Measurements from ENCODE around the gene KIF18A.
"Not testable (repeated sequence)": the region's sequence is repeated elsewhere in the genome, so short reads cannot be mapped to it uniquely, and the experiment has no call there.

KIF18A gene

DNA sequence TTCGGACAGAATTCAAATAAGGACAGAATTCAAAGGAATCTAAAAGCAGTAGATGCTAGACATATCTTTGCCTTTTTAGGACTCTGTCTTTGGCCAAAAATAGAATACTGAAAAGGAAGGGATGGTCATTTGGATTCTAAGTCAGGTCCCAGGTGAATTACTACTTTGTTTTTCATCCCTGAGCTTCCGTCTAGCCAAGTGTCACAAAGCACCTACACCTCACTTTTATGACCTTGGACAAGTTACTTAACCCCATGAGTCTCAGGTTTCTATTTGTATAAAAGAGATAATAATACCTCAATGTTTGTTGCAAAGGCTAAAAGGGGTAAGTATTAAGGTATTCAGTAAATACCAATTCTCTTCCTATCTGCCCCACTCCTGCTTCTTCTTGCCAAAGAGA lies 7.3 kb downstream of the KIF18A start:
- DNase-seq (ENCODE audit: low read depth in 1 of 2, low spot score in 1 of 2) = no peak
- no peak for TF ChIP-seq JUND (IDR thresholded peaks at IDR 0.05; ENCODE audit: low read depth)
- in situ Hi-C loops (cut with HindIII; ENCODE audit: low pct_unique_long_range_greater_than_20kb, low sequenced_read_pairs) = no loop called here

DNA sequence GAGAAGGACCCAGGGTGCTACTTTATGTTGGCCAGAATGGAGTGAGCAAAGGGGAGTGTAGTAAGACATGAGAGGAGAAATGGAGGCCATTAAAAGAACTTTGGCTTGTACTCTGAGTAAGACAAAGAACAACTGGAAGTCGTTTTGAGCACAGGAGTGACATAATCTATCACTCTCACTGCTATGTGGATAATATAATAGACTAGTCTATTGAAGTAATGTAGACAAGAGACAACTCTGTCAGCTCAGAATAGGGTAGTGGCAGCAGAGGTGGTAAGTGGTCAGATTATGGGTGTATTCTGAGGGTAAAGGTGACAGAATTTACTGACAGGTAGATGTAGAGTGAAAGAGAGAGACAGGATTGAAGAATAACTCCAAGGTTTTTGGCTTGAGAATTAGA lies 8.2 kb downstream of the KIF18A start:
- in situ Hi-C loops (cut with HindIII; ENCODE audit: low pct_unique_long_range_greater_than_20kb, low sequenced_read_pairs) = no loop called here
- no peak for TF ChIP-seq JUND (IDR thresholded peaks at IDR 0.05; ENCODE audit: low read depth)
- DNase-seq (ENCODE audit: low read depth in 1 of 2, low spot score in 1 of 2) = no peak

DNA sequence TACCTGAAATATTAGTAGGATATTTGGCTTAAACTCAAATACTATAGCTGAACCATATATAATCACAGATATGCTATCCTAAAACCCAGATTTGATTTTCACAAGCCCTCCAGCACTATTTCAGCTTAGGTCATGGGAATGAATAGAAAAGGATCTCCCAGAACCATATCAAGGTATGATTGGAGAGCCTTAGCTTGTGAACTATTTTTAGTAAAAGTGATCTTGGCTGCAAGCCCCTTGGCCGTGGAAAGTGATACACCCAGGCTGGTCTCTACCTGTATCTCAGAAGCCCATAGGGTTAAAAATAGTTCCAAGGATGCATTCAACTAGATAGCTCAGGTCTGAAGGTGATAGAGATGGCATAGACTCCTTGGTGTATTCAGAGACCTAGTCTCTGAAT lies 9.7 kb downstream of the KIF18A start:
- DNase-seq (ENCODE audit: low read depth in 1 of 2, low spot score in 1 of 2) = no peak
- in situ Hi-C loops (cut with HindIII; ENCODE audit: low pct_unique_long_range_greater_than_20kb, low sequenced_read_pairs) = no loop called here
- TF ChIP-seq JUND (IDR thresholded peaks at IDR 0.05; ENCODE audit: low read depth) = no peak

DNA sequence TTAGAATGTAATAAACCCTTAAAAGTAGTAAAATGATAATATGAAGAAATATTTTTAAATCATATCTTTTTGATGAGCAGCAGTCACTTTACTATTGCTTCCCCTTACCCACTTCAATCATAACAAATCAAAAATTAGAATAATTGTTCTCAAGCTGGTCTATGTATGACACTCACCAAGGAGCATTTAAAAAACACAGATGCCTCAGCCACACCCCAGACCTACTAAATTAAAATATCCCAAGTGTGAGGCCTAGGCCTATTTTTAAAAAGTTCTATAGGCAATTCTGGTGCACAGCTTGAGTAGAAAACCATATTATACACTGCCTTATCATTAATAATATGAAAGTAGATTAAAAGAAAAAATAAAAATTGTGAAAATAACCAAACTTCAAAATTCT lies 15.2 kb downstream of the KIF18A start:
- DNase-seq (ENCODE audit: low read depth in 1 of 2, low spot score in 1 of 2) = no peak
- no peak for TF ChIP-seq JUND (IDR thresholded peaks at IDR 0.05; ENCODE audit: low read depth)
- in situ Hi-C loops (cut with HindIII; ENCODE audit: low pct_unique_long_range_greater_than_20kb, low sequenced_read_pairs) = no loop called here

DNA sequence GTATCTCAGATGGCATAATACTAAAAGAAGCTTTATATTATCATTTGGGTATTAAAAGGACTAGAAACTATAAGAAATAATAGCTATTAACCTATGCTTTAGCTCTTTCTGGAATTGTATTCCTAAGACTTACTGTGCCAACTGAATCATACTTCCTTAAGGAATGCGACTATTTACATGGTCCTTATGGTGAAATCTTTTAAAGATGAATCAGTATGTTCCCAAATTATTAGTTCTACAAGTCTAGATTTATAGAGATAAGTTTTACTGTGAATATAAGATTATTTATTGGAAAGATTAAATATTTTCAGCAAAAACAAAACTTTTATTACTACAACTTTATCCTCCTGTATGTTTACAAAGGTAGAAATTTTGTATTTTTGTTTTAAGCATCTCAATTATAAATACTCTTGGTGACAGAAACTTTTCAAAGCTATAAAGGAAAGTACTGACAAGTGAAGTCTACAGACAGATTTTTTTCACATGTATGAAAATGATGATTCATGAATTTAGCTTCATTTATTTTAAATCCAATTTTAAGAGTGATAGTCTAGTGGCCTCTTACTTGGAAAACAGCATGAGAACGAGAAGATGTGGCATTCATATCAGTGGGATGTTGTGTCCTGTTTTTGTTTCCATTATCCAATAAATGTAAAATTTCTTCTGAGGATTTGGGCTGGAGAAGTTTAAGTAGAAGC lies 17.8 kb downstream of the KIF18A start:
- no peak for DNase-seq (ENCODE audit: low read depth in 1 of 2, low spot score in 1 of 2)
- in situ Hi-C loops (cut with HindIII; ENCODE audit: low pct_unique_long_range_greater_than_20kb, low sequenced_read_pairs) = no loop called here
- no peak for TF ChIP-seq JUND (IDR thresholded peaks at IDR 0.05; ENCODE audit: low read depth)

DNA sequence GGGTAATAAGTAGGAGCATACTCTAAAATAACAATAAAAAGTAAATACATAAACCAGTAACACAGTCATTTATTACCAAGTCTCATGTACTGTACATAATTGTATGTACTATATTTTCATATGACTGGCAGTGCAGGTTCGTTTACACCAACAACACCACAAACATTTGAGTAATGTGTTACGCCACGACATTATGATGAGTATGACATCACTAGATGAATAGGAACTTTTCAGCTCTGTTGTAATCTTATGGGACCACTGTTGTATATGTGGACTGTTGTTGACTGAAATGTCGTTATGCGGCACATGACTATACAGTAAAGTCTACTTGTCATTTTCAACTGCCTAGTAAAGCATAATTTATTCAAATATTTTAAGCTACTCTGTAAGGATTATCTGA lies 18.6 kb downstream of the KIF18A start:
- DNase-seq (ENCODE audit: low read depth in 1 of 2, low spot score in 1 of 2) = no peak
- in situ Hi-C loops (cut with HindIII; ENCODE audit: low pct_unique_long_range_greater_than_20kb, low sequenced_read_pairs) = no loop called here
- TF ChIP-seq JUND (IDR thresholded peaks at IDR 0.05; ENCODE audit: low read depth) = no peak

DNA sequence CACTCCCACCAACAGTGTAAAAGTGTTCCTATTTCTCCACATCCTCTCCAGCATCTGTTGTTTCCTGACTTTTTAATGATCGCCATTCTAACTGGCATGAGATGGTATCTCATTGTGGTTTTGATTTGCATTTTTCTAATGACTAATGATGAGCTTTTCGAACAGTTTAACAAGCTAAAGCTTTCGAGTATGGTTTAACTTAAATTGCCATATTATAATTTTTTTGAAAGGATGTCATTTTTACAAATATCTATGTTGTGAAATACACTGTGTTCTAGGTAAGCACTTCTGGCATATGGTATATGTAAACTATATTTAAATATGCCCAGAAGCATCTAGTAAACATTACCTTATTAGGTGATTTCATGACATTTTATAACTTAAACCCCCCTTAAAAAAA lies 20.3 kb downstream of the KIF18A start:
- in situ Hi-C loops (cut with HindIII; ENCODE audit: low pct_unique_long_range_greater_than_20kb, low sequenced_read_pairs) = not testable (repeated sequence)

DNA sequence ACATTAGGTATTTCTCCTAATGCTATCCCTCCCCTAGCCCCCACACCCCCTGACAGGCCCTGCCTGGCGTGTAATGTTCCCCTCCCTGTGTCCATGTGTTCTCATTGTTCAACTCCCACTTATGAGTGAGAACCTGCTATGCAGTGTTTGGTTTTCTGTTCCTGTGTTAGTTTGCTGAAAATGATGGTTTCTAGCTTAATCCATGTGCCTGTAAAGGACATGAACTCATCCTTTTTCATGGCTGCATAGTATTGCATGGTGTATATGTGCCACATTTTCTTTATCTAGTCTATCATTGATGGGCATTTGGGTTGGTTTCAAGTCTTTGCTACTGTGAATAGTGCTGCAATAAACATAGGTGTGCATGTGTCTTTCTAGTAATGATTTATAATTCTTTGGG lies 20.8 kb downstream of the KIF18A start:
- DNase-seq (ENCODE audit: low read depth in 1 of 2, low spot score in 1 of 2); in situ Hi-C loops (cut with HindIII; ENCODE audit: low pct_unique_long_range_greater_than_20kb, low sequenced_read_pairs): not testable (repeated sequence)

More for the DNA sequence above, 20.3 kb downstream of the KIF18A start:
- DNase-seq (ENCODE audit: low read depth in 1 of 2, low spot score in 1 of 2) = not testable (repeated sequence)

DNA sequence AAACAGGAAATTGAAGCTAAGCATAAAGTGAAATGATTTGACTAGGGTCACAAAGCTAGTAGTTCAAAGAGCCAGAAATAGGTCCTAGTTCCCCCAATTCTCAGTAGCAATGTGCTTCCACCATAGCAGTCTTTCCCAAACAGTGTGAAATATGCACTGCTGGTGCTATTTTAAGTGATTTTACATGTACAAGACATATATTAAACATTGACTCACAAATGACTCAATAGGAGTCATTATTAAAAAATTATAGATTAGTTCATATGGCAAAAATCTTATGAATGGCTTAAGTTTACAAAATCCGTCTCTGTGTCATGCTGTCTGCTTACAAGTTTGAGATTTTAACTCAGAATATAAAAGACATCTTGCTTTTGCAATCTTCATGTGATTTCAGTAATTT lies 21.4 kb downstream of the KIF18A start:
- no peak for TF ChIP-seq JUND (IDR thresholded peaks at IDR 0.05; ENCODE audit: low read depth)
- in situ Hi-C loops (cut with HindIII; ENCODE audit: low pct_unique_long_range_greater_than_20kb, low sequenced_read_pairs) = no loop called here
- DNase-seq (ENCODE audit: low read depth in 1 of 2, low spot score in 1 of 2) = no peak

DNA sequence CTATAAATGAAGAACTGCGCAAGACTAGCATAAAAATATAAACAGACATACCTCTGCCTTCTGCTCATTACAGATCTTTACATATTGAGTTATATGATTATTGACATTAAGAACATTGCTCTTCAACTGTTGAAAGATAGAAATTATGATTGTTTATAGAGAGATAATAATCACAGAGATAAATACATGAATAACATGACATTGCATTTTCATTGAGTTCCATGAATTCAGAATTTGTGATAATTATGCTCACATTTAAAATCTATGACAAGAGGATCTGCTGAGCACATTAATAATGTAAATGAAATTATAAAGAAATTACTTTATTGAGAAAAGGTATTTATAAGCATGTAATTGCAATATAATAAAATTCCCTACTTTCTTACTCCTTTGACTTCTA lies 24.8 kb downstream of the KIF18A start:
- in situ Hi-C loops (cut with HindIII; ENCODE audit: low pct_unique_long_range_greater_than_20kb, low sequenced_read_pairs) = no loop called here
- no peak for DNase-seq (ENCODE audit: low read depth in 1 of 2, low spot score in 1 of 2)
- no peak for TF ChIP-seq JUND (IDR thresholded peaks at IDR 0.05; ENCODE audit: low read depth)

DNA sequence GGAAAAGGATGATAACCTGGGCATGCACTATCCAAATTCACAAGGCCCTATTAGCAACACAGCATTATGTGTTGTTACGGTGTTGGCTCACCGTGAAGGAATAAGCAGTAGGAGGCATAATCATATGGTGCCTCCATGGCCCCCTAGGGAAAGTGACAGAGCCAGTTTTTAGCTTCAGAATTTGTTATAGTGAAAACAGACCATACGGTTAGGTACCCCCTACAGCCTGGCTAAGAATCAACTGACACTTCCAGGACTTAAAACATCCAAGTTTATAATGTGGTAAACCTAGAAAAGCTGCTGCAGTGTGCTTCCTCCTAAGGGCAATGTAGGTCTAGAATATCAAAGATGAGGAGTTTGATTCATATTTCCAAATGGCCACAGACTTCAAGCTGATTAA lies 30.4 kb downstream of the KIF18A start:
- in situ Hi-C loops (cut with HindIII; ENCODE audit: low pct_unique_long_range_greater_than_20kb, low sequenced_read_pairs) = no loop called here
- no peak for DNase-seq (ENCODE audit: low read depth in 1 of 2, low spot score in 1 of 2)
- no peak for TF ChIP-seq JUND (IDR thresholded peaks at IDR 0.05; ENCODE audit: low read depth)

DNA sequence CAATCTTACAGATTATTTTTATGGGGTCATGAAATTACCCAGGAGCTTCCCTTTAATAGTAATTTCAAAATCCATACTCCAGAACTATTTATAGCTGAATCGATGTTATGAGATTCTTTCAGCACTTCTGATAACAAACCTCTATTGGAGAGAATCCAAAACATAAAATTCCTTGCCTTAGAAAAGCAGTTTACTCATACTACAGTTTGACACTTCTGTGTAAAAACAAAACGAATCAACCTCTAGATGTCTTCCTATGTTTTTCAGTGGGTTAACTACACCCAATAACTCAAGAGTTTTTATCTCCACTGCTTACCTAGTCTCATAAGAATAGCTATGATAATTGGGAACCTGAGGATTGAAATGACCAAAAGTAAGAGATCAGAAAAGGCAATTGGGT lies 35.6 kb downstream of the KIF18A start:
- no peak for DNase-seq (ENCODE audit: low read depth in 1 of 2, low spot score in 1 of 2)

DNA sequence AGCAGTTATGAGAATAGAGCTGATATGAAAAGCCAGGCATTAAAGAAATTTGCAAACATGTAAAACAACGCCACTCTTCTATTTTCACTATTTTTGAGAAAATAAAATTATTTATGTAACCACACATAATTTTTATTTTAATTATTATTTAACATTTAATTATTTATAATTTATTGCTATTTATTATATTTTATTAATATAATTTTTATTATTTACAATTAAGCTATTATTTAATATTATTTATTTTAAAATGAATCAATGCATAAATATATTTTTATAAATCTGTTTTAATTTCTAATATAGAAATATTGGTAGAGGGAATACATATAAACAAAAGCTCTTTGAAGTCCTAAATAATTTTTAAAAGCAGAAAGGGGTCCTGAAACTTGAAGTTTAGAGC lies 36.7 kb downstream of the KIF18A start:
- in situ Hi-C loops (cut with HindIII; ENCODE audit: low pct_unique_long_range_greater_than_20kb, low sequenced_read_pairs) = no loop called here
- DNase-seq (ENCODE audit: low read depth in 1 of 2, low spot score in 1 of 2) = no peak
- TF ChIP-seq JUND (IDR thresholded peaks at IDR 0.05; ENCODE audit: low read depth) = no peak

More for the DNA sequence above, 35.6 kb downstream of the KIF18A start:
- in situ Hi-C loops (cut with HindIII; ENCODE audit: low pct_unique_long_range_greater_than_20kb, low sequenced_read_pairs) = no loop called here
- no peak for TF ChIP-seq JUND (IDR thresholded peaks at IDR 0.05; ENCODE audit: low read depth)

DNA sequence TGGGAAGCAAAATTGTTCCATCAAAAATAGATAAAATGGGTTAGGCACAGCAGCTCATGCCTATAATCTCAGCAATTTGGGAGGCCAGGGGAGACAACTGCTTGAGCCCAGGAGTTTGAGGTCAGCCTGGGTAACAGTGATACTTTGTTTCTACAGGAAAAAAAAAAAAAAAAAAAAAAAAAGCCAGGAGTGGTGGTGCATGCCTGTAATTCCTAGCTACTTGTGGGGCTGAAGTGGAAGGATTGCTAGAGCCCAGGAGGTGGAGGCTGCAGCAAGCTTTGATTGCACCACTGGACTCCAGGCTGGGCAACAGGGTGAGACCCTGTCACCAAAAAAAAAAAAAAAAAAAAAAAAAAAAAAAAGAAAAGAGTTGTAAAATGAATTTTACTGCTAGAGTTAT lies 49.6 kb downstream of the KIF18A start:
- no peak for TF ChIP-seq JUND (IDR thresholded peaks at IDR 0.05; ENCODE audit: low read depth)
- in situ Hi-C loops (cut with HindIII; ENCODE audit: low pct_unique_long_range_greater_than_20kb, low sequenced_read_pairs) = no loop called here
- no peak for DNase-seq (ENCODE audit: low read depth in 1 of 2, low spot score in 1 of 2)
